NCI-H146 treated with DMSO at 0.1 percent for 48 hours (cell line): Measurements from ENCODE around the gene CSTPP1.
A peak's percentile ranks its signal among the peaks of the same experiment; 100 is the strongest.

Experiments used
- DNase-seq: peaks from one replicate; lab custom pipeline; 2025; ENCODE audit not compliant: unreplicated experiment; lab: John Stamatoyannopoulos, UW

The CSTPP1 gene

GRCh38 chr11:47176328-47177228, 240.0 kb downstream of the CSTPP1 start, which contains the start of gene ARFGAP2:
TSS of gene ARFGAP2 (minus strand) at chr11:47176879. CDS start at chr11:47176853, 26 bp downstream.
- peak; percentile 88 for DNase-seq

- no peak for DNase-seq
Measured at GRCh38 chr11:47177229-47177845, 240.8 kb downstream of the CSTPP1 start.

- DNase-seq = no peak
Measured at GRCh38 chr11:47177846-47178245, 241.3 kb downstream of the CSTPP1 start.

- no peak for DNase-seq
Measured at GRCh38 chr11:47178316-47178715, 241.8 kb downstream of the CSTPP1 start.

- DNase-seq = no peak
Measured at GRCh38 chr11:47178737-47179654, 242.4 kb downstream of the CSTPP1 start.

- DNase-seq = no peak
Measured at GRCh38 chr11:47179655-47179991, 243.1 kb downstream of the CSTPP1 start.

- no peak for DNase-seq
Measured at GRCh38 chr11:47180006-47180787, 243.6 kb downstream of the CSTPP1 start.

- no peak for DNase-seq
Measured at GRCh38 chr11:47181271-47181670, 244.7 kb downstream of the CSTPP1 start.

- DNase-seq = no peak
Measured at GRCh38 chr11:47182380-47182779, 245.8 kb downstream of the CSTPP1 start.

GRCh38 chr11:47183031-47183856, 246.7 kb downstream of the CSTPP1 start:
- DNase-seq = no peak

GRCh38 chr11:47183969-47184368, 247.4 kb downstream of the CSTPP1 start:
- DNase-seq = no peak

- no peak for DNase-seq
Measured at GRCh38 chr11:47184711-47185304, 248.2 kb downstream of the CSTPP1 start.

GRCh38 chr11:47185305-47186075, 248.9 kb downstream of the CSTPP1 start:
- no peak for DNase-seq

GRCh38 chr11:47186076-47186699, 249.6 kb downstream of the CSTPP1 start, which contains the start of gene PACSIN3:
TSS of gene PACSIN3 (minus strand) at chr11:47186434. CDS start at chr11:47182727, 3,707 bp downstream.
- no peak for DNase-seq

GRCh38 chr11:47186700-47187695, 250.4 kb downstream of the CSTPP1 start:
- no peak for DNase-seq

- no peak for DNase-seq
Measured at GRCh38 chr11:47187723-47188122, 251.2 kb downstream of the CSTPP1 start.

- no peak for DNase-seq
Measured at GRCh38 chr11:47188259-47188658, 251.7 kb downstream of the CSTPP1 start.
